HL-60 (cell line): ENCODE data around the gene PELI2.

Experiments used
- GABPA ChIP-seq: IDR thresholded peaks from 2 replicates; pipeline ENCODE4 v1.6.1; 2012; ENCODE audit warnings: low read depth
- POLR2AphosphoS5 ChIP-seq: IDR thresholded peaks from 2 replicates; pipeline ENCODE4 v1.6.1; 2012; ENCODE audit warnings: low read depth
- SPI1 ChIP-seq: IDR thresholded peaks from 2 replicates; pipeline ENCODE4 v1.6.1; 2012; ENCODE audit warnings: low read depth, mild to moderate bottlenecking, borderline replicate concordance
- TF ChIP-seq, protein P1 (sequence below): IDR thresholded peaks from one replicate; pipeline ENCODE4 v1.5.1; 2011; ENCODE audit warnings: low read length, control low read depth, inconsistent platforms; ENCODE audit not compliant: insufficient read depth
- TF ChIP-seq, protein P2 (sequence below): IDR thresholded peaks from 2 replicates; pipeline ENCODE4 v1.6.1; 2012; ENCODE audit warnings: low read depth; ENCODE audit not compliant: insufficient replicate concordance

DNA sequence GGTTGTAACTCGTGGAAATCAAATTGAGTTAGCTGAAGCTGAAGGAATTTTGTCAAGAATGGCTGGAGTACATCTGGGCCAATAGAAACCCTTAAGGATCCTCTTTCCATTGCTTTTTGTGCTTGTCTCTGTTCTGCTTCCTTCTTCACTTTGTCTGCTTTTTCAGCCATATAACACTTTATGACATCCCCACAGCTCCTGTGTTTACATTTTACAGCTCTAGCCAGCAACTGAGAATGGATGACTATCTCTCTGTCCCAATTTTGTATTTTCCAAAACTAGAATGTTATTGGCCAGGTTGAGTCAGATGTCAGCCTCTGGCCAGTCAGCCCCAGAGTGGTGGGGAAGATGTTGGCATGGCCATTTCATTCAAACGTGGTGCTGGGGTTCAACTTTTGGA is 57.6 kb downstream of the PELI2 start:
- TF ChIP-seq, protein P1, sequence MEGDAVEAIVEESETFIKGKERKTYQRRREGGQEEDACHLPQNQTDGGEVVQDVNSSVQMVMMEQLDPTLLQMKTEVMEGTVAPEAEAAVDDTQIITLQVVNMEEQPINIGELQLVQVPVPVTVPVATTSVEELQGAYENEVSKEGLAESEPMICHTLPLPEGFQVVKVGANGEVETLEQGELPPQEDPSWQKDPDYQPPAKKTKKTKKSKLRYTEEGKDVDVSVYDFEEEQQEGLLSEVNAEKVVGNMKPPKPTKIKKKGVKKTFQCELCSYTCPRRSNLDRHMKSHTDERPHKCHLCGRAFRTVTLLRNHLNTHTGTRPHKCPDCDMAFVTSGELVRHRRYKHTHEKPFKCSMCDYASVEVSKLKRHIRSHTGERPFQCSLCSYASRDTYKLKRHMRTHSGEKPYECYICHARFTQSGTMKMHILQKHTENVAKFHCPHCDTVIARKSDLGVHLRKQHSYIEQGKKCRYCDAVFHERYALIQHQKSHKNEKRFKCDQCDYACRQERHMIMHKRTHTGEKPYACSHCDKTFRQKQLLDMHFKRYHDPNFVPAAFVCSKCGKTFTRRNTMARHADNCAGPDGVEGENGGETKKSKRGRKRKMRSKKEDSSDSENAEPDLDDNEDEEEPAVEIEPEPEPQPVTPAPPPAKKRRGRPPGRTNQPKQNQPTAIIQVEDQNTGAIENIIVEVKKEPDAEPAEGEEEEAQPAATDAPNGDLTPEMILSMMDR: no peak
- TF ChIP-seq, protein P2, sequence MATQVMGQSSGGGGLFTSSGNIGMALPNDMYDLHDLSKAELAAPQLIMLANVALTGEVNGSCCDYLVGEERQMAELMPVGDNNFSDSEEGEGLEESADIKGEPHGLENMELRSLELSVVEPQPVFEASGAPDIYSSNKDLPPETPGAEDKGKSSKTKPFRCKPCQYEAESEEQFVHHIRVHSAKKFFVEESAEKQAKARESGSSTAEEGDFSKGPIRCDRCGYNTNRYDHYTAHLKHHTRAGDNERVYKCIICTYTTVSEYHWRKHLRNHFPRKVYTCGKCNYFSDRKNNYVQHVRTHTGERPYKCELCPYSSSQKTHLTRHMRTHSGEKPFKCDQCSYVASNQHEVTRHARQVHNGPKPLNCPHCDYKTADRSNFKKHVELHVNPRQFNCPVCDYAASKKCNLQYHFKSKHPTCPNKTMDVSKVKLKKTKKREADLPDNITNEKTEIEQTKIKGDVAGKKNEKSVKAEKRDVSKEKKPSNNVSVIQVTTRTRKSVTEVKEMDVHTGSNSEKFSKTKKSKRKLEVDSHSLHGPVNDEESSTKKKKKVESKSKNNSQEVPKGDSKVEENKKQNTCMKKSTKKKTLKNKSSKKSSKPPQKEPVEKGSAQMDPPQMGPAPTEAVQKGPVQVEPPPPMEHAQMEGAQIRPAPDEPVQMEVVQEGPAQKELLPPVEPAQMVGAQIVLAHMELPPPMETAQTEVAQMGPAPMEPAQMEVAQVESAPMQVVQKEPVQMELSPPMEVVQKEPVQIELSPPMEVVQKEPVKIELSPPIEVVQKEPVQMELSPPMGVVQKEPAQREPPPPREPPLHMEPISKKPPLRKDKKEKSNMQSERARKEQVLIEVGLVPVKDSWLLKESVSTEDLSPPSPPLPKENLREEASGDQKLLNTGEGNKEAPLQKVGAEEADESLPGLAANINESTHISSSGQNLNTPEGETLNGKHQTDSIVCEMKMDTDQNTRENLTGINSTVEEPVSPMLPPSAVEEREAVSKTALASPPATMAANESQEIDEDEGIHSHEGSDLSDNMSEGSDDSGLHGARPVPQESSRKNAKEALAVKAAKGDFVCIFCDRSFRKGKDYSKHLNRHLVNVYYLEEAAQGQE: no peak
- TF ChIP-seq POLR2AphosphoS5 (no peak), GABPA (no peak), SPI1 (no peak)
